Measurements from ENCODE around the gene ELAVL4. TPM values are rescaled to one million over a fixed set of nuclear protein-coding genes. Genes with fewer than 3 reads are reported as not detected.
"Not testable (repeated sequence)": the region's sequence is repeated elsewhere in the genome, so short reads cannot be mapped to it uniquely, and the experiment has no call there.

ELAVL4 gene
- total and polyA plus RNA-seq, 12 donors = 0.18 to 17.7 (median 4.3) TPM; not detected in 2

GRCh38 chr1:50163680-50164079, 55.0 kb downstream of the ELAVL4 start:
- no peaks in the 10 kb centered on the region for H3K27me3 ChIP-seq
- TF ChIP-seq POLR2A (IDR thresholded peaks at IDR 0.05) (no peak), CTCF (IDR thresholded peaks at IDR 0.05) (no peak)
- no peaks in the 10 kb centered on the region for H3K4me1 ChIP-seq (replicated peaks in 1 of 2)
- intact Hi-C loops (cut with DNase I) = no loop called here
- no peak overlapping the region for H3K27ac ChIP-seq
- WGBS, 4 donors = 68 to 83% (median 77%) methylated on average over 4 of the region's 4 CpGs
- H3K9me3 ChIP-seq (replicated peaks in 1 of 3) = no peaks in the 10 kb centered on the region
- H3K4me3 ChIP-seq = no peak overlapping the region
- no peaks in the 10 kb centered on the region for H3K36me3 ChIP-seq (replicated peaks in 1 of 2)
- DNase-seq = no peak

- H3K27ac ChIP-seq; H3K36me3 ChIP-seq (replicated peaks in 1 of 2); H3K4me3 ChIP-seq; H3K27me3 ChIP-seq; H3K4me1 ChIP-seq (replicated peaks in 1 of 2); DNase-seq; H3K9me3 ChIP-seq (replicated peaks in 1 of 3); intact Hi-C loops (cut with DNase I): not testable (repeated sequence)
- 82 to 100% (median 91%) methylated on average over 1 of the region's 1 CpG for WGBS, 4 donors
These were observed 57.6 kb downstream of the ELAVL4 start for GRCh38 chr1:50166351-50166750.

GRCh38 chr1:50172299-50172698, 63.6 kb downstream of the ELAVL4 start:
- intact Hi-C loops (cut with DNase I) = no loop called here
- Histone ChIP-seq H3K36me3 (replicated peaks in 1 of 2) (no peaks in the 10 kb centered on the region), H3K4me3 (no peak overlapping the region), H3K27ac (no peak overlapping the region), H3K4me1 (replicated peaks in 1 of 2) (no peaks in the 10 kb centered on the region), H3K27me3 (peaks cover 3% of the 10 kb centered on the region), H3K9me3 (replicated peaks in 1 of 3) (no peaks in the 10 kb centered on the region)
- TF ChIP-seq POLR2A (IDR thresholded peaks at IDR 0.05) = no peak
- no peak for TF ChIP-seq CTCF (IDR thresholded peaks at IDR 0.05)
- no peak for DNase-seq
- WGBS, 4 donors = 57 to 68% (median 59%) methylated on average over 1 of the region's 1 CpG

- no peak overlapping the region for H3K4me3 ChIP-seq
- no peaks in the 10 kb centered on the region for H3K4me1 ChIP-seq (replicated peaks in 1 of 2)
- DNase-seq = no peak
- H3K27me3 ChIP-seq = peaks cover 3% of the 10 kb centered on the region
- no peak overlapping the region for H3K27ac ChIP-seq
- no peaks in the 10 kb centered on the region for H3K36me3 ChIP-seq (replicated peaks in 1 of 2)
- H3K9me3 ChIP-seq (replicated peaks in 1 of 3) = no peaks in the 10 kb centered on the region
- TF ChIP-seq POLR2A (IDR thresholded peaks at IDR 0.05) (no peak), CTCF (IDR thresholded peaks at IDR 0.05) (no peak)
- intact Hi-C loops (cut with DNase I) = no loop called here
These were observed 65.4 kb downstream of the ELAVL4 start for GRCh38 chr1:50174101-50174500.

DNA sequence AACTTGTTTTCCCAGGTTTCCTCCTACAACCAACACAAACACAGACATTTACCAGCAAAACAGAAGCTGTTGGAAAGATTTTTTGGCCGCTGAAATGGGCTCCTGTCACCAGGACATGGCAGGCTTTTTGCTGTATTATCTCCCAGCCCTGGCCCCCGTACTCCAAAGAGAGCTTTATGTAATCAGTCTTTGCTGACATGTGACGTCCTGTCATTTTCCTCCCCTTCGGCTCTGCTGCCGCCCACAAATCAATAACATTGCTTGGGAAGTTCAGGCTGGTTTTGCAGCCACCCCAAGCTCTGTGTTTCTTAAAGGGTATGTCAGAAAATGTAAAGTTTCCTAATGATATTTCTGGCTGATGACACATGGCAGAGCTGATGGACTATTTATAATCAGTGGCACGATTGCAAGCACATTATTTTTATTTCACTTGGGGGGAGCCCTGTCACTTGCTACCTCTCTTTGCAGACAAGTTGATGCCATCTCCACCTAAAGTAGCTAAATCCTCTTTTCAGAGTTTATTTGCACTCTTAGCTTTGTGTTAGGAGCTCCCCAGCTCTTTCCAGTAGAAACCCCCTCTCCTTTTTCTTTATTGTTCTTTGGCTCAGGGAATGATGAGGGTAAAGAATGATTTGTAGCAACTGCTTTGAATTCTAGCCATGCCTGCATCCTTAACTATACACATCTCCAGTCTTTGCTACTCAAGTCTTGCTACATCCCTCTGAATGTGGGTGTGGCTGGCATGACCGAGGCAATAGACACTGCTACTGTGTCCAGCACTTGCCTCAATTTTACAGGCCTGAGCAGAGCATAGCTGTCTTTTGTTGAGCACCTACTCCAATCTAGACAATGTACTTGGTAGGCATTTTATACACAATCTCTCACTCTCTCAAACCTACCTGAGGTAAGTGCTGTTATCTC, 67.3 kb downstream of the ELAVL4 start:
- H3K27ac ChIP-seq = no peak overlapping the region
- DNase-seq = no peak
- no peaks in the 10 kb centered on the region for H3K9me3 ChIP-seq (replicated peaks in 1 of 3)
- no peaks in the 10 kb centered on the region for H3K4me1 ChIP-seq (replicated peaks in 1 of 2)
- TF ChIP-seq POLR2A (IDR thresholded peaks at IDR 0.05) = no peak
- TF ChIP-seq CTCF (IDR thresholded peaks at IDR 0.05) = no peak
- peaks cover 3% of the 10 kb centered on the region for H3K27me3 ChIP-seq
- no peaks in the 10 kb centered on the region for H3K36me3 ChIP-seq (replicated peaks in 1 of 2)
- 45 to 55% (median 48%) methylated on average over 7 of the region's 7 CpGs for WGBS, 4 donors
- intact Hi-C loops (cut with DNase I) = no loop called here
- H3K4me3 ChIP-seq = no peak overlapping the region

All from adrenal gland (tissue), 12 donors.